Measurements from ENCODE around the gene RAP1B.
"Not testable (repeated sequence)": the region's sequence is repeated elsewhere in the genome, so short reads cannot be mapped to it uniquely, and the experiment has no call there.

Gene RAP1B

DNA sequence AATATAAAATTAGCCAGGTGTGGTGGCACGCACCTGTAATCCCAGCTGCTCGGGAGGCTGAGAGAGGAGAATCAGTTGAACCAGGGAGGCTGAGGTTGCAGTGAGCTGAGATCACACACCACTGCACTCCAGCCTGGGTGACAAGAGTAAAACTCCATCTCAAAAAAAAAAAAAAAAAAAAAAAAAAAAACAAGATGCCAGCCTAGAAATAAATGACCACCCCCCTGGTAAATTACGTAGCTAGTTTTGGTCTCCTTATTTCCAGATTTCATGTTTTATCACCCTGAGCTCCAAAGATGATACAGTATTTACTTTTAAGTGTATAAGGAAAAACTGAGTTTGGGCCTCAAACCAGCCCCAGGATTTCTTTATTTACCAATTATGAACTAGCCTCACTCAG, 26.7 kb downstream of the RAP1B start:
- not testable (repeated sequence) for DNase-seq

DNA sequence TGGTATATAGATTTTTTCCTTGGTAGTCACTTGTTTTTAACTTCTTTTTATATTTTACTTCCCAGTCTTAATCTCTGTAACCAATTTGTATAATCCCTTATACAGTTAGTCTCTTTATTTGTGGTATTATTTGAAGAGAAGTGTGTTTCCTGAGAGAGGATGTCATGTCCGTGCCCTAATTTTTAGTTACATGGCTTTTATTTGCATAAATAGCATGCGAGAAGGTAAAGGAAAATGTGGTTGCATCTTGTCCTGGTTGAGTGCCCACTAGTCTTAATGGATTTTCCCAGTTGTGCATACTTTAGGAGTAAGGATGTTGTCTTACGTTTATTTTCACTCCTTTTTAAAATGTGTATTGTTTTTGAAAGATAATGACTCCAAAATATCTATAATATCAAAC, 27.5 kb downstream of the RAP1B start:
- no peak for DNase-seq

- DNase-seq: no peak
These were observed 28.2 kb downstream of the RAP1B start for GRCh38 chr12:68638721-68639395.

DNA sequence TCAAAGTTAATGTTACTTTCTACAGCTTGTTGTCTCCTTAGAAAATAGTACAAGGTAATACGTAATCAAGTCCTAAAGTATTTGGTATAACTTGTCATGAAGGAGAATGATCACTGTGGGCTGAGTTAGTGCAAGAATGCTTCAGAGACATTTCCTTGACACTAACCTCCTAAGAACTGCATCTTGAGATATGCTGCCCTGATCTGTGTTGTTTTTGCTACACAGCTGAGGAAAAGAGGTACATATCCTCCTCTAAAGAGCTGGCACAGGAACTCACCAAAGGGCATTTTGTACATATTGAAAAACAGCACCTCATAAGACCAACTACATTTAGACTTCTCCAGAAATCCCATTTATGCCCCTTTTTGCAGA, 28.7 kb downstream of the RAP1B start:
- DNase-seq: peak in 2 of 6 experiments; percentile 16 to 20

DNA sequence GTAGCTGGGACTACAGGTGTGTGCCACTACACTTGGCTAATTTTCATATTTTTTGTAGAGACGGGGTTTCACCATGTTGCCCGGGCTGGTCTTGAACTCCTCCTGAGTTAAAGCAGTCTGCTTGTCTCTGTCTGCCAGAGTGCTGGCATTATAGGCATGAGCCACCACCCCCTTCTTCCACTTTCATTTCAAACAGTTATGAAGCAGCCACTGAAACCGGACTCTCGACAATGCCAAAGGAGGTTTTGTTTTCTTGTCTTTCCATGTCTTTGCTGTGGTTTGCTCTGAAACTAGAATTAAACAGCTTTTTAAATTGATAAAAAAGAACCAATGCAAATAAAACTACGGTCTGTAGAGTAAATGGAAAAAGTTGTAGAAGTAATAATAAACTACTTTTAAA, 30.4 kb downstream of the RAP1B start:
- peak in 3 of 6 experiments; percentile 10 to 27 (median 13) for DNase-seq

DNA sequence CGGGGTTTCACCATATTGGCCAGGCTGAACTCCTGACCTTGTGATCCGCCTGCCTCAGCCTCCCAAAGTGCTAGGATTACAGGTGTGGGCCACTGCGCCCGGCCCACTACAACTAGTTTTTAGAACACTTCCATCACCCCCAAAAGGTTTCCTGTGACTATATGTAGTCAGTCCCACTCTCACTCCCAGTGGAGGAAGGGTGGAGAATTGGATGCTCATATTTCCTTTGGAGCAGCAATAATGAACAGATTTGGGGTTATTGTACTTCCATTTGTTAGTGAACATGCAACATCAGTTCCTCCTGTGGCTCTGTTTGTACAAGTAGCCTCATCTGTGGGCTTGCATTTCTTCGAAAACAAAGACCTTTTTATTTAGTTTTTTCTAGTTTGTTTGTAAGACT, 35.8 kb downstream of the RAP1B start:
- no peak for DNase-seq

DNA sequence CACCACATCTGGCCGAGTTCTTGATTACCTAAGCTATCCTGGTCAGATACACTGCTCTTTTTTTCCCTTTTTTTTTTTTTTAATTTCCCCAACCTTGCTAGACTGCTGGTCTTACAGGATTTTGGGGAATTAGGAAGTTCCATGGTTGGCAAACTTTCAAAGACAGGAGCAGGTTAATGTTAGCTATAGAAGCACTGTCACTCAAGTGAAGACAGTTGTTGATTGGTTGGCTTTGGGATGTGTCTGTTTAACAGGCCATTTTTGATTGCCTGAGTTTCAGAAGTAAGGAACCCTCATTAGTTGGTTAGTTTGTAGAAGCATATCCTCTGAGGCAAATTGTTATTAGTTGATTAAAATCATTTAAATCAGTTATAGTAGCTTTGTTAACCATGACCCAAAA, 36.8 kb downstream of the RAP1B start:
- DNase-seq: no peak

DNA sequence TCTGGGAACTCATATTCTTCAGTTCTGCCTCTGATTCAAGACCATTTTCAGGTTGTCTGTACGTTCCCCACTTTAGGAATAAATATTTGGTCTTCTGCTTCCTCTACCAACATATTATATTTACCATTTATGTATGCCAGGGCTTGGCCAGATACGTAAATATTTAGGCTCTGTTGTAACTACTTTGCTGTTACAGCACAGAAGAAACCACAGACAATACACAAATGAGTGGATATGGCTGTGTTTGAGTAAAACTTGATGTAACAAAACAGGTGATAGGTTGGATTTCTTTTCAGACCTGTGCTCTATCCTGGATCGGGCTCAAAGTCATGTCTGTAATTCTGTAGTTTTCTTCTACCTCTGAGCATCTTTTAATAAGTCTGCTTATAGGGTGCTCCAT, 37.5 kb downstream of the RAP1B start:
- no peak for DNase-seq

- no peak for DNase-seq
These were observed 54.4 kb downstream of the RAP1B start for GRCh38 chr12:68665016-68665569.

- no peak for DNase-seq
These were observed 56.6 kb downstream of the RAP1B start for GRCh38 chr12:68667291-68667690.

DNA sequence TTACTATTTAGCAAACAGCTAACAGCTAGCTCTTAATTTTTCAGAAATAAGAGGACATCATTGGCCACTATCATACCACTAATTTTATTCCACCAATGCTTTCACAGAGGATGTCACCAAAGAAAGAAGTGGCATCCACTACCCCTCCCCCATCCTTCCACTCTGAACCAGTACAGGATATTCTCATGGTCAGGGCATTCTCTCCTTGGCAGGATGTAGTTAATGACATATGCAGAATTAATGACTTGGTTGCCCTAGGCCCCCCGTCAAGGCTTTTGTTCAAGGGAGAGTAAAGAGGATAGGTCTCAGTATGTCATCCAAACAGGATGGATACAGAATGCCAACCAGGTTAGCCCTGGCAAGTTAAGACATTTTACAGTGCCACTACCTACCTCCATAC, 57.2 kb downstream of the RAP1B start:
- no peak for DNase-seq

- DNase-seq: no peak
These were observed 60.5 kb downstream of the RAP1B start for GRCh38 chr12:68671179-68671578.

GRCh38 chr12:68673788-68674187, 63.1 kb downstream of the RAP1B start:
- DNase-seq: peak in 3 of 6 experiments; percentile 35 to 64 (median 59)

- no peak for DNase-seq
These were observed 63.7 kb downstream of the RAP1B start for GRCh38 chr12:68674376-68674775.

GRCh38 chr12:68675101-68675842, 64.6 kb downstream of the RAP1B start:
- peak; percentile 41 to 80 (median 70) for DNase-seq

DNA sequence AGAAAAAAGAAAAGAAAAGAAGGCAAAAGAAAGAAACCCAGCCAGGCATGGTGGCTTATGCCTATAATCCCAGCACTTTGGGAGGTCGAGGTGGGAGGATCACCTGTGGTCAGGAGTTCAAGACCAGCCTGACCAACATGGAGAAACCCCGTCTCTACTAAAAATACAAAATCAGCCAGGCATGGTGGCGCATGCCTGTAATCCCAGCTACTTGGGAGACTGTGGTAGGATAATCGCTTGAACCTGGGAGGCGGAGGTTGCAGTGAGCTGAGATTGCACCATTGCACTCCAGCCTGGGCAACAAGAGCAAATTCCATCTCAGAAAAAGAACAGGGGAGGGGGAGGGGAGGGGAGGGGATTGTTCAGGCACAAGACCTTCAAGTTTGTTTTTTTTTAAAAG, 66.2 kb downstream of the RAP1B start:
- DNase-seq: not testable (repeated sequence)

- no peak for DNase-seq
These were observed 75.5 kb downstream of the RAP1B start for GRCh38 chr12:68686262-68686594.

GRCh38 chr12:68686595-68687521, 76.2 kb downstream of the RAP1B start, which contains the start of gene NUP107:
Gene NUP107 (plus strand): TSS chr12:68686978. CDS start chr12:68687066, 88 bp downstream.
- peak; percentile 92 to 98 (median 96) for DNase-seq

GRCh38 chr12:68695454-68695853, 84.8 kb downstream of the RAP1B start:
- DNase-seq: no peak

- DNase-seq: no peak
These were observed 88.8 kb downstream of the RAP1B start for GRCh38 chr12:68699486-68699885.
